A549 (cell line): Measurements from ENCODE around the gene CC2D2B.

Source experiments
- CHD4 ChIP-seq: fragments of 200-600 bp; sonication (generic); IDR thresholded peaks from 2 replicates; pipeline ENCODE4 v1.6.1; 2016; ENCODE audit warnings: antibody characterized with exemption, mild to moderate bottlenecking, borderline replicate concordance
- MAFK ChIP-seq: fragments of 450-650 bp; IDR thresholded peaks from 2 replicates; pipeline ENCODE4 v1.6.1; 2014; ENCODE audit not compliant: partially characterized antibody
- POLR2A ChIP-seq: IDR thresholded peaks from 2 replicates; pipeline ENCODE4 v1.6.1; 2012; ENCODE audit warnings: mild to moderate bottlenecking, low read length
- RAD21 ChIP-seq, 2 experiments: fragments of >200 bp in 1 of 2; sonication (Bioruptor Twin) in 1 of 2; formaldehyde crosslinking in 1 of 2; IDR thresholded peaks in 1 of 2; conservative IDR thresholded peaks in 1 of 2; 2 replicates in 1 of 2; 3 replicates in 1 of 2; pipeline ENCODE4 v1.6.1; 2012 to 2018; ENCODE audit warnings: inconsistent platforms in 1 of 2
- TF ChIP-seq, protein P1 (sequence below): IDR thresholded peaks from 2 replicates; pipeline ENCODE4 v1.6.1; 2012
- TF ChIP-seq, protein P2 (sequence below): fragments of >200 bp; sonication (Bioruptor Twin); formaldehyde crosslinking; IDR thresholded peaks from 3 replicates; pipeline ENCODE4 v1.5.1; 2016

DNA sequence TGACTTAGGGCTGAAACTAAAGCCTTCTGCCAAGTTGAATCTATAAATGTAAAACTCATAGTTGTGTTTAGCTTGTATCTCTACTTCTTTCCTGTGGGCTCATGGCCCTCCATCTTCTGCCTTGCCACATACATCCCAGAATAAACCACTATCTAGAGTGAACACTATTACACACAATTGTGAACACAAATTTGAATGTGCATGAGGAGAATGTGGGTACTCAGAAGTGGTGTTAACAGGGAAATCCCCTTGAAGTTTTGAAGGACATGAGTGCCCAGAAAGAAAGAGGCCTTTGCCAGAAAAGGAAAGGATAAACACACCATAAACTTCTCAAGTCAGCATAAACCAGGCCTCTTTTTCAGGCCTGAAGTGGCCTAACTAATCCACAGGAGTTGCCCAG is 115.4 kb downstream of the CC2D2B start:
- no peak for TF ChIP-seq RAD21 (conservative IDR thresholded peaks at IDR 0.05 in 1 of 2, IDR thresholded peaks at IDR 0.05 in 1 of 2)
- no peak for TF ChIP-seq CHD4
- TF ChIP-seq, protein P1, sequence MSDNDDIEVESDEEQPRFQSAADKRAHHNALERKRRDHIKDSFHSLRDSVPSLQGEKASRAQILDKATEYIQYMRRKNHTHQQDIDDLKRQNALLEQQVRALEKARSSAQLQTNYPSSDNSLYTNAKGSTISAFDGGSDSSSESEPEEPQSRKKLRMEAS: no peak
- TF ChIP-seq POLR2A: no peak
- TF ChIP-seq MAFK: no peak
- TF ChIP-seq, protein P2, sequence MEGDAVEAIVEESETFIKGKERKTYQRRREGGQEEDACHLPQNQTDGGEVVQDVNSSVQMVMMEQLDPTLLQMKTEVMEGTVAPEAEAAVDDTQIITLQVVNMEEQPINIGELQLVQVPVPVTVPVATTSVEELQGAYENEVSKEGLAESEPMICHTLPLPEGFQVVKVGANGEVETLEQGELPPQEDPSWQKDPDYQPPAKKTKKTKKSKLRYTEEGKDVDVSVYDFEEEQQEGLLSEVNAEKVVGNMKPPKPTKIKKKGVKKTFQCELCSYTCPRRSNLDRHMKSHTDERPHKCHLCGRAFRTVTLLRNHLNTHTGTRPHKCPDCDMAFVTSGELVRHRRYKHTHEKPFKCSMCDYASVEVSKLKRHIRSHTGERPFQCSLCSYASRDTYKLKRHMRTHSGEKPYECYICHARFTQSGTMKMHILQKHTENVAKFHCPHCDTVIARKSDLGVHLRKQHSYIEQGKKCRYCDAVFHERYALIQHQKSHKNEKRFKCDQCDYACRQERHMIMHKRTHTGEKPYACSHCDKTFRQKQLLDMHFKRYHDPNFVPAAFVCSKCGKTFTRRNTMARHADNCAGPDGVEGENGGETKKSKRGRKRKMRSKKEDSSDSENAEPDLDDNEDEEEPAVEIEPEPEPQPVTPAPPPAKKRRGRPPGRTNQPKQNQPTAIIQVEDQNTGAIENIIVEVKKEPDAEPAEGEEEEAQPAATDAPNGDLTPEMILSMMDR: no peak
